ENCODE data around the gene SLC25A25.
"Not testable (repeated sequence)": the region's sequence is repeated elsewhere in the genome, so short reads cannot be mapped to it uniquely, and the experiment has no call there.

Gene SLC25A25

DNA sequence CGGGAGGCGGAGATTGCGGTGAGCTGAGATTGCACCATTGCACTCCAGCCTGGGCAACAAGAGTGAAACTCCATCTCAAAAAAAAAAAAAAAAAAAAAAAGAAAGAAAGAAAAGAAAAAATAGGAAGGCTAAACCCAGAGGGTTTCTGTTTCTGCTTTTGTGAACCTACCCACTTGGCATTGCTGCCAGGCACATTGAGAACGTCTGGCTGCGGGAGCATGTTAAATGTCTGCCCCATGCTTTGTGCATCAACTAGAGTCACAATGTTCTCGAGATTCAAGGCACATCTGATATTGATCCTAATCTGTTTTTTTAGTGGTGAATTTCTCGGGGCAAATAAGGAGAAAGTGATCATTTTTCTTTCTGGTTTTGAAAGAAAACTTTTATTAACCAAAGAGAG, 2.8 kb downstream of the SLC25A25 start:
- H3K27me3 ChIP-seq (ENCODE audit: insufficient read depth, low read length), result no peaks in the 10 kb centered on the region
- no peaks in the 10 kb centered on the region for H3K36me3 ChIP-seq (ENCODE audit: insufficient read depth, low read length)
- H3K4me3 ChIP-seq (ENCODE audit: low read length), result no peak overlapping the region
- H3K4me1 ChIP-seq (ENCODE audit: insufficient read depth, low read length), result peaks cover 37% of the 10 kb centered on the region
- no peak overlapping the region for H2AFZ ChIP-seq (ENCODE audit: low read depth, low read length)
- H3K9me3 ChIP-seq (ENCODE audit: low read length), result peaks cover 2% of the 10 kb centered on the region

DNA sequence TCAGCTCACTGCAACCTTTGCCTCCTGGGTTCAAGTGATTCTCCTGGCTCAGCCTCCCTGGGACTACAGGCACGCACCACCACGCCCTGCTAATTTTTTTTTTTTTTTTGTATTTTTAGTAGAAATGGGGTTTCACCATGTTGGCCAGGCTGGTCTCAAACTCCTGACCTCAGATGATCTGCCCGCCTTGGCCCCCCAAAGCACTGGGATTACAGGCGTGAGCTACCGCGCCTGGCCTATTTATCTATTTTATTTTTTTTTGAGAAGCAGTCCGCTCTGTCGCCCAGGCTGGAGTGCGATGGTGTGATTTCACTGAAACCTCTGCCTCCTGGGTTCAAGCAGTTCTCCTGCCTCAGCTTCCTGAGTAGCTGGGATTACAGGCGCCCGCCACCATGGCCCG, 3.4 kb downstream of the SLC25A25 start:
- H3K36me3 ChIP-seq (ENCODE audit: insufficient read depth, low read length); H3K9me3 ChIP-seq (ENCODE audit: low read length); H3K4me3 ChIP-seq (ENCODE audit: low read length); H3K27me3 ChIP-seq (ENCODE audit: insufficient read depth, low read length); H2AFZ ChIP-seq (ENCODE audit: low read depth, low read length): not testable (repeated sequence)
- peaks cover 32% of the 10 kb centered on the region for H3K4me1 ChIP-seq (ENCODE audit: insufficient read depth, low read length)

DNA sequence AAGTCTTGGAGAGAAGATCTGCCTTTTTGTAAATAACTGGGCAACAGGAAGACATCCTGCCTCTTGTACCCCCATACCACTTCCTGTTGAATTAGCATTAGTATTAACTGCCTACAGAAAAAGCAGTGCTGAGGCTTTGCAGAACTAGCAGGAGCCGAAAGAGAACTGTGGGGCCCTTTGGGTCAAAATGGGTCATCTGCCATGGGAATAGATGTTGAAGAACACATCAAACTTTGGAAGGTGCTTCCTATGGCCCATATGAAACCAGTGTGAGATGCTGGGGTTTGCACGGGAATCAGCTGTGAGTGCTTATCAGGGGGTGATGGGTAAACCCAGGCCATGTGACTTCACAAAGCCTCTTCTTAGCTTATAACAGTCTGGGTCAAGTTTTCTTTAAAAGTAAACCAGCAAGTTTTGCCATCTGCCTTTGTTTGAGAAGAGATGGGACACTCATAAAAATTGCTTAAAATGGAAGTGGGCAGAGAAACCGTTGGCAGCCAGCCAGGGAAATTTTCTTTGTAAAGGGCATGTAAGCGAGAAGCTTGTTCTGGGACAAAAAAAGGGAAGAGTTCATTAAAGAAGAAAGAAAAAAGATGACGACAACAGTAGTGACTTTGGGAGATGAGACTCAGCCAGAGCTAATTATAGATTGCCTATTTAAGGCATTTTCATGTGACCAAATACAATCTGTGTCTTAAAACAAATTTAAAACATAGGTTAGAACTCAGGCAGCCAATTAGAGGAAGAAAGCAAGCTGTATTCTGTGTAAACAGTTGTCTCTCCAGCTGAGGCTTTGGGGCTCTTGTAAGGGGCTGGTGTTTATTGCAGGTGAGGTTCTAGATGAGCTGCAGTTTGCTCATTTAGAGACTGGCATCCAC, 4.4 kb downstream of the SLC25A25 start:
- H3K4me1 ChIP-seq (ENCODE audit: insufficient read depth, low read length), result peaks cover 26% of the 10 kb centered on the region
- no peaks in the 10 kb centered on the region for H3K9me3 ChIP-seq (ENCODE audit: low read length)
- H2AFZ ChIP-seq (ENCODE audit: low read depth, low read length), result peak overlapping the region; percentile 8
- no peak overlapping the region for H3K4me3 ChIP-seq (ENCODE audit: low read length)
- H3K36me3 ChIP-seq (ENCODE audit: insufficient read depth, low read length), result no peaks in the 10 kb centered on the region
- no peaks in the 10 kb centered on the region for H3K27me3 ChIP-seq (ENCODE audit: insufficient read depth, low read length)

DNA sequence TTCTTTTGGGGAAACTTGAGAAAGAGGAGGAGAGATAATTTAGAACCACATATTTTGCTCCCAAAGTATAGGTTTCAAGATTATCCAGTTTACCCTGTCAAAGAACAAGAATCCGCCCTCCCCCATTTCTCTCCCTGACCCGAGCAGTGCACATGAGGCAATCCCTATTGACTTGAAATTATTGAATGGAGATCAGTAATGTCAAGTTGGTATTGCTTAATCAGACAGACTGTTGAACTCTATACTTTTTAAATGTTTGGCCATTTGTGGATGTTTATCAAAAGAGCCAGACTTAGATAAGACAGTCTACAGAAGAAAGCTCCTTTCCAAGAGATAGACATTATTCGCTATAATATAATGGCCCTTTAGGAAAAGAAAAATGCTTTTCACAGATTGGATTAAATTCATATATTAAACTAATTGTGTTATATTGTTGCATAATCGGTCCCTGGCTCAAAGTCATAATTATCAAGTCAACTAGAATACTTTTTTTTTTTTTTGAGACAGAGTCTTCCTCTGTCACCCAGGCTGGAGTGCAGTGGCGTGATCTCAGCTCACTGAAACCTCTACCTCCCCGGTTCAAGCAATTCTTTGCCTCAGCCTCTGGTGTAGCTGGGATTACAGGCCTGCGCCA, 5.3 kb downstream of the SLC25A25 start:
- no peaks in the 10 kb centered on the region for H3K27me3 ChIP-seq (ENCODE audit: insufficient read depth, low read length)
- H2AFZ ChIP-seq (ENCODE audit: low read depth, low read length), result no peak overlapping the region
- H3K4me1 ChIP-seq (ENCODE audit: insufficient read depth, low read length), result peaks cover 26% of the 10 kb centered on the region
- no peak overlapping the region for H3K4me3 ChIP-seq (ENCODE audit: low read length)
- no peaks in the 10 kb centered on the region for H3K9me3 ChIP-seq (ENCODE audit: low read length)
- no peaks in the 10 kb centered on the region for H3K36me3 ChIP-seq (ENCODE audit: insufficient read depth, low read length)

DNA sequence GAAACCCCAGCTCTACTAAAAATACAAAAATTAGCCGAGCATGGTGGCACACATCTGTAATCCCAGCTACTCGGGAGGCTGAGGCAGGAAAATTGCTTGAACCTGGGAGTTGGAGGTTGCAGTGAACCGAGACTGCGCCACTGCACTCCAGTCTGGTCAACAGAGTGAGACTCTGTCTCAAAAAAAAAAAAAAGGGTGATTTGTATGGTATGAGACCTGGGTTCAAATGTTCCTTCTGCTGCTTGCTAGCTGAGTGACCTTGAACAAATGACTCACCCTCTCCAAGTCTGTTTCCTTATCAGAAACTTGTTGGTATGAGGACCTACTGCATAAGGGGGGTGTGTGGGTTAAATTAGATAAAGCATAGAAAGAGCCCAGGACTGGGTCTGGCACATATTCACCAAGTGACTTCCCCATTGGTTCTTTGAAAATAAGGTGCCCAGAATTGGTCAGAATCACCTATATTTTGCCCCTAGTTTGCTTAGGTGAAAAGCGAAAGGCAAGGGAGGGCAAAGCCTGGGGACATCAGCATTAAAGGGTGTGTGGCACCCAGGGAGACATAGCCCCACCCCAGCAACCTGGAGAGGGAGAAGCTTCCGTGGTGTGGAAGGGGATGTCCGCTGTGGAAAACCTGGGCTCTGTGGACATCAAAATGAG, 9.9 kb downstream of the SLC25A25 start:
- Histone ChIP-seq H2AFZ (ENCODE audit: low read depth, low read length) (no peak overlapping the region), H3K4me3 (ENCODE audit: low read length) (no peak overlapping the region), H3K27me3 (ENCODE audit: insufficient read depth, low read length) (no peaks in the 10 kb centered on the region), H3K4me1 (ENCODE audit: insufficient read depth, low read length) (peaks cover 25% of the 10 kb centered on the region), H3K36me3 (ENCODE audit: insufficient read depth, low read length) (no peaks in the 10 kb centered on the region), H3K9me3 (ENCODE audit: low read length) (no peaks in the 10 kb centered on the region)

DNA sequence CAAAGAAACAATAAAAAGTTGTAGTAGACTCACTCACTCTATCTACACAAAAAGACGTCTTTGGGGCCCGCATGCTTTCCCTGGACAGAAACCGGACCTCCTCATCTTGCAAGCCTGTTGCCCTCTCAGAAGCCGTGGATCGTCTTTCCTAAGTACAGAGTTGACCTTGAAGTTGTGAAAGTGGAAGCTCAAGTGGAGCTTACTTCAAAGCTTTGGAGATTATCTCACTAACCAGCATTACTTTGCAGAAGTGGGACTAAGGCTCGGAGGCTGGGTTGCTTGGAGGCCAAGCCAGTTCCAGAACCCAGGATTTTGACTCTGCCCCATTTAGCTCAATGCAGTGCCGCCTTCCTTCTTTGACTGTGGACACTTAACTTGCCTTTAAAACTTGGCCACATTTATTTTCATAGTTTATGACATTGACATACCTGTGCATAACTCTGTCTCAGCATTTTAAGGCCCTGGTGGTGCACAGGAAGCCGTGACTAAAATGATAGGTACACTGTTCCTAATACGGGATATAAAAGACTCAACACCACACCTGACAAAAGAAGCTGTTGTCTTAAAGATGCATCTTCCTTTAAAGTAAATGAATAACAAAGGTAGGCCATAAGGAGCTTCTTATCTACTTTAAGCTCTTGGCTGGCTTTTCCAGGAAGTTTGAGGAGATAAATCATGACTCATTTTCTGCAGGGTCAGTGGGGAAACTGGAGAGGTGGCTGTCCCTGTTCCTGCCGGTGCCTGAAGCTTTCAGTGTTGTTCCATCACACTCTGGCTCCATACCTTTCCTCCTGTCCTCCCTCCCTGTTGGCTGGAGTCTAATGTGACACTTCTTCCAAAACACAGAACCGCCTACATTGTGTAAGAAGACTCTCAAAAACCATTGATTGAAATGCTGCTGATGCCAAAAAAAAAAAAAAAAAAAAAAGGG, 10.7 kb downstream of the SLC25A25 start:
- Histone ChIP-seq H3K4me1 (ENCODE audit: insufficient read depth, low read length) (peaks cover 21% of the 10 kb centered on the region), H3K36me3 (ENCODE audit: insufficient read depth, low read length) (no peaks in the 10 kb centered on the region), H3K27me3 (ENCODE audit: insufficient read depth, low read length) (no peaks in the 10 kb centered on the region), H2AFZ (ENCODE audit: low read depth, low read length) (no peak overlapping the region), H3K4me3 (ENCODE audit: low read length) (no peak overlapping the region), H3K9me3 (ENCODE audit: low read length) (no peaks in the 10 kb centered on the region)

DNA sequence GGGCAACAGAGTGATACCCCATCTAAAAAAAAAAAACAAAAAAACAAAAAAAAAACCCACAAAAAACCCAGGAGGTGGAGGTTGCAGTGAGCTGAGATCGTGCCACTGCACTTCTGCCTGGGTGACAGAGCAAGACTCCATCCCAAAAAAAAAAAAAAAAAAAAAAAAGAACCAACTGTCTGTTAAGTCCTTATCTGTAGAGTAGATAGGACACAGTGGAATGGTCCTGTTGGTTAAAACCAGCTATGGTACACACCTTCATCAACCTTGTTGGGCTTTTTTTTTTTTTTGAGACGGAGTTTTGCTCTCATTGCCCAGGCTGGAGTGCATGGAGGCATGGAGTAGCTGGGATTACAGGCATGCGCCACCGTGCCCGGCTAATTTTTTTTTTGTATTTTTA, 12.2 kb downstream of the SLC25A25 start:
- Histone ChIP-seq H3K9me3 (ENCODE audit: low read length) (no peaks in the 10 kb centered on the region), H3K36me3 (ENCODE audit: insufficient read depth, low read length) (no peaks in the 10 kb centered on the region), H3K4me3 (ENCODE audit: low read length) (no peak overlapping the region), H3K27me3 (ENCODE audit: insufficient read depth, low read length) (no peaks in the 10 kb centered on the region), H3K4me1 (ENCODE audit: insufficient read depth, low read length) (peaks cover 21% of the 10 kb centered on the region), H2AFZ (ENCODE audit: low read depth, low read length) (no peak overlapping the region)

DNA sequence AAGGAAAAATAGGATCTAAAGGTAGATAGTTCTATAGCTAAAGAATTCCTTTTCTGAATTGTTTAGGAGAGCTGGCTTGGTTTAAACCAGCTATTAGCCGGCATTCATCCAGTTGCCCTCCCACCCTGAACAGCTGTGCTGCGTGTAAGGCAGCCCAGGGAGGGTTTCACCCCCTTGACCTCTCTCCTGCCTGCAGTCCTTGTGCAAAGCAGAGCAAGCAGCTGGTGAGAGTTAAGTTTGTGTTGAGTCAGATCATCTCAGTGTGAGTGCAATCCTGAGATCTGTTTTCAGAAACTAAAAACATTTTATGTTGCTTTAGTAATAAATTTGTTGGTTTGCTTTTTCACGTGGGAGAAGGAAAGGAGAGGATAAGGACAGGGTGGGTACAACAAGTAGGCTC, 13.0 kb downstream of the SLC25A25 start:
- Histone ChIP-seq H3K4me1 (ENCODE audit: insufficient read depth, low read length) (peaks cover 21% of the 10 kb centered on the region), H3K27me3 (ENCODE audit: insufficient read depth, low read length) (no peaks in the 10 kb centered on the region), H3K4me3 (ENCODE audit: low read length) (no peak overlapping the region), H3K36me3 (ENCODE audit: insufficient read depth, low read length) (no peaks in the 10 kb centered on the region), H2AFZ (ENCODE audit: low read depth, low read length) (no peak overlapping the region), H3K9me3 (ENCODE audit: low read length) (no peaks in the 10 kb centered on the region)

DNA sequence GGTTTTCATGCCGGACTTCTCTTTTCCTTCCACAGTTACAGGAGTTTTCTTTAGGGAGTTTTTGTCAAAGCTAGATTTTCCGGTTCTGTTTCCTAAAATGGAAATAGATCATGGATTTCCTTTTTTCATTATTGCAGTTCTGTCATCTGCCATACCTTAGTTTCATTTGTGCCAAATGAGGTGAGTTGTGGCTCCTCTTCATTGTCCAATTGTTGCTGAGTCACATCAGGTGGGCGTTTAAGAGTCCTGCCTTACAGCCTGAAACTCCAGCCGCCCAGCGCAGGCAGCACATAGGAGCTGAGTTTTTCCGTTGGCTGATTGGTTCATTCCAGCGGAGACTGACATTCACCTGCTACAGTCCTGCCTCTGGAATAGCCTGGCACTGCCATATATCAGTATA, 14.1 kb downstream of the SLC25A25 start:
- no peak overlapping the region for H3K4me3 ChIP-seq (ENCODE audit: low read length)
- no peaks in the 10 kb centered on the region for H3K9me3 ChIP-seq (ENCODE audit: low read length)
- no peak overlapping the region for H2AFZ ChIP-seq (ENCODE audit: low read depth, low read length)
- H3K4me1 ChIP-seq (ENCODE audit: insufficient read depth, low read length), result peaks cover 21% of the 10 kb centered on the region
- no peaks in the 10 kb centered on the region for H3K36me3 ChIP-seq (ENCODE audit: insufficient read depth, low read length)
- no peaks in the 10 kb centered on the region for H3K27me3 ChIP-seq (ENCODE audit: insufficient read depth, low read length)

DNA sequence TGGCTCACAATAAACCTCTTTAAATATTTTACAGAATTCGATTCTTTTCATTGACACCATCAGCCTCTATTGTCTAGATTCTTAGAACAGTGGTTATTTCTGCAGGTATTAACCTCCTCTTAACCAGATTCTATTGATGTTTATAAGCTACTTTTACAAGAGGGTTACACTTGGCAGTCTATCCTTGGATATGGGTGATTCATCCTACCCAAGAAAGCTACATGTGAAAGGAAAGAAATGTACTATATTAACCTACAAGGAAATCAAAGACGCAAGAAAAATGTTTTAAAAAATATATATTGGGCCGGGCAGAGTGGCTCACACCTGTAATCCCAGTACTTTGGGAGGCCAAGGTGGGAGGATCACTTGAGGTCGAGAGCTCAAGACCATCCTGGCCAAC, 16.7 kb downstream of the SLC25A25 start:
- H3K9me3 ChIP-seq (ENCODE audit: low read length), result no peaks in the 10 kb centered on the region
- H3K4me3 ChIP-seq (ENCODE audit: low read length), result no peak overlapping the region
- peaks cover 21% of the 10 kb centered on the region for H3K4me1 ChIP-seq (ENCODE audit: insufficient read depth, low read length)
- H3K27me3 ChIP-seq (ENCODE audit: insufficient read depth, low read length), result no peaks in the 10 kb centered on the region
- no peak overlapping the region for H2AFZ ChIP-seq (ENCODE audit: low read depth, low read length)
- H3K36me3 ChIP-seq (ENCODE audit: insufficient read depth, low read length), result no peaks in the 10 kb centered on the region

DNA sequence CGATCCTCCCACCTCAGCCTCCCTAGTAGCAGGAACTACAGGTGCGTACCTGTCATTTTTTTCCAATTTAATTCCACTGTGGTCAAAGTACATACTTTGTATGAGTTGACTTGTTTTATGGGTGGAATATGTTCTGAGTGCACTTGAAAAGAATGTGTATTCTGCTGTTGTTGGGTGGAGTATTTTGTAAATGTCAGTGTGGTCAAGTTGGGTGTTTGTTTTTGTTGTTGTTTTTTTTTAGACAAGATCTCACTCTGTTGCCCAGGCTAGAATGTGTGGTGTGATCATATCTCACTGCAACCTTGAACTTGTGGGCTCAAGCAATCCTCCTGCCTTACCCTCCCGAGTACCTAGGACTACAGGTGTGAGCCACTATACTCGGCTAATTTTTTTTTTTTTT, 17.9 kb downstream of the SLC25A25 start:
- Histone ChIP-seq H3K36me3 (ENCODE audit: insufficient read depth, low read length) (no peaks in the 10 kb centered on the region), H3K9me3 (ENCODE audit: low read length) (no peaks in the 10 kb centered on the region), H3K4me3 (ENCODE audit: low read length) (no peak overlapping the region), H3K27me3 (ENCODE audit: insufficient read depth, low read length) (no peaks in the 10 kb centered on the region), H3K4me1 (ENCODE audit: insufficient read depth, low read length) (peaks cover 18% of the 10 kb centered on the region), H2AFZ (ENCODE audit: low read depth, low read length) (no peak overlapping the region)

DNA sequence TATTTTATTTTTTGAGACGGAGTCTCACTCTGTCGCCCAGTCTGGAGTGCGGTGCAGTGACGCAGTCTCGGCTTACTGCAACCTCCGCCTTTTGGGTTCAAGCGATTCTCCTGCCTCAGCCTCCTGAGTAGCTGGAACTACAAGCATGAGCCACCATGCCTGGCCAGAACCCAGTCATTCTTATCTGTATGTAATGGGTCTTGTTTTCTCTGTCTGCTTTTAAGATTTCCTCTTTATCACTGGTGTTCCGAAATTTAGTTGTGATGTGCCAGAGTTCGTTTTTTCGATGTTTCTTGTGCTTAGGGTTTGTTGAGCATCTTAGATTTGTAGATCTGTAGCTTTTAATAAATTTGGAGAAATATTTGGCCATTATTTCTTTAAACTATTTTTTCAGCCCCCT, 19.2 kb downstream of the SLC25A25 start:
- Histone ChIP-seq H3K36me3 (ENCODE audit: insufficient read depth, low read length) (no peaks in the 10 kb centered on the region), H3K4me3 (ENCODE audit: low read length) (no peak overlapping the region), H3K9me3 (ENCODE audit: low read length) (no peaks in the 10 kb centered on the region), H2AFZ (ENCODE audit: low read depth, low read length) (no peak overlapping the region), H3K4me1 (ENCODE audit: insufficient read depth, low read length) (peaks cover 16% of the 10 kb centered on the region), H3K27me3 (ENCODE audit: insufficient read depth, low read length) (no peaks in the 10 kb centered on the region)

Measured in neuron (in vitro differentiated cells).